HG03521 (cell line): Measurements from ENCODE around the gene AP2B1.
"Not testable (repeated sequence)": the region's sequence is repeated elsewhere in the genome, so short reads cannot be mapped to it uniquely, and the experiment has no call there.

Source experiments
- ATAC-seq: cut with Tn5 transposase; IDR thresholded peaks from one replicate; pipeline ENCODE4 v1.9.1; 2021; ENCODE audit warnings: mild to moderate bottlenecking, moderate library complexity; ENCODE audit not compliant: unreplicated experiment

Gene AP2B1

GRCh38 chr17:35569405-35569804 lies 17.7 kb upstream of the AP2B1 start:
- no peak for ATAC-seq

- no peak for ATAC-seq
Observed at GRCh38 chr17:35575759-35576158, 11.4 kb upstream of the AP2B1 start.

GRCh38 chr17:35577830-35578196 lies 9.3 kb upstream of the AP2B1 start:
- no peak for ATAC-seq

- ATAC-seq = peak; percentile 71
Observed at GRCh38 chr17:35578197-35578928, 8.8 kb upstream of the AP2B1 start, which contains the start of gene PEX12. Gene PEX12, minus strand, starts transcription at chr17:35578571. Its CDS starts 550 bp downstream, at chr17:35578021.

- ATAC-seq = no peak
Observed at GRCh38 chr17:35578929-35579432, 8.1 kb upstream of the AP2B1 start.

GRCh38 chr17:35584061-35584460 lies 3.1 kb upstream of the AP2B1 start:
- no peak for ATAC-seq

GRCh38 chr17:35586569-35587073 lies 501 bp upstream of the AP2B1 start:
- ATAC-seq = no peak

GRCh38 chr17:35588196-35588920 lies 1.2 kb downstream of the AP2B1 start:
- no peak for ATAC-seq

GRCh38 chr17:35596072-35596471 lies 8.9 kb downstream of the AP2B1 start:
- ATAC-seq = no peak

GRCh38 chr17:35596530-35597233 lies 9.6 kb downstream of the AP2B1 start:
- ATAC-seq = no peak

GRCh38 chr17:35597604-35598003 lies 10.5 kb downstream of the AP2B1 start:
- no peak for ATAC-seq

GRCh38 chr17:35603674-35604073 lies 16.6 kb downstream of the AP2B1 start:
- no peak for ATAC-seq

GRCh38 chr17:35605678-35606077 lies 18.6 kb downstream of the AP2B1 start:
- no peak for ATAC-seq

- ATAC-seq = no peak
Observed at GRCh38 chr17:35607239-35607847, 20.2 kb downstream of the AP2B1 start.

- no peak for ATAC-seq
Observed at GRCh38 chr17:35609831-35610230, 22.7 kb downstream of the AP2B1 start.

- not testable (repeated sequence) for ATAC-seq
Observed at GRCh38 chr17:35610746-35611145, 23.6 kb downstream of the AP2B1 start.

GRCh38 chr17:35612924-35613521 lies 25.9 kb downstream of the AP2B1 start:
- no peak for ATAC-seq

- no peak for ATAC-seq
Observed at GRCh38 chr17:35614810-35615209, 27.7 kb downstream of the AP2B1 start.

GRCh38 chr17:35616536-35616935 lies 29.4 kb downstream of the AP2B1 start:
- no peak for ATAC-seq

- no peak for ATAC-seq
Observed at GRCh38 chr17:35617505-35617904, 30.4 kb downstream of the AP2B1 start.
